Endodermal cell (in vitro differentiated cells): ENCODE data around the gene C16orf87. TPM values are rescaled to one million over a fixed set of nuclear protein-coding genes. Genes with fewer than 3 reads are reported as not detected.
"Not testable (repeated sequence)": the region's sequence is repeated elsewhere in the genome, so short reads cannot be mapped to it uniquely, and the experiment has no call there.

ENCODE experiments used
- DNase-seq: peaks from one replicate; pipeline ENCODE4 v3.0.0-alpha.2; 2017
- H3K27ac ChIP-seq: 2 replicates; pipeline ENCODE4 v1.5.1; 2013; ENCODE audit warnings: mild to moderate bottlenecking, low read depth, low read length, moderate library complexity
- H3K27me3 ChIP-seq: 2 replicates; pipeline ENCODE4 v1.6.1; 2013; ENCODE audit warnings: mild to moderate bottlenecking, low read length, moderate library complexity; ENCODE audit not compliant: insufficient read depth, control insufficient read depth, poor library complexity, severe bottlenecking
- H3K36me3 ChIP-seq: 2 replicates; pipeline ENCODE4 v1.7.0; 2013; ENCODE audit warnings: mild to moderate bottlenecking, low read length, moderate library complexity; ENCODE audit not compliant: control insufficient read depth, insufficient read depth
- H3K4me1 ChIP-seq: one replicate; pipeline ENCODE4 v1.7.0; 2013; ENCODE audit warnings: low read length; ENCODE audit not compliant: control insufficient read depth, insufficient read depth
- H3K4me3 ChIP-seq: 2 replicates; pipeline ENCODE4 v1.5.1; 2013; ENCODE audit warnings: mild to moderate bottlenecking, low read length, moderate library complexity
- H3K9ac ChIP-seq: 2 replicates; pipeline ENCODE4 v1.6.1; 2013; ENCODE audit warnings: mild to moderate bottlenecking, low read length, moderate library complexity; ENCODE audit not compliant: poor library complexity, severe bottlenecking; ENCODE audit errors: extremely low read depth
- H3K9me3 ChIP-seq: 2 replicates; pipeline ENCODE4 v1.6.1; 2013; ENCODE audit warnings: mild to moderate bottlenecking, low read length, moderate library complexity; ENCODE audit not compliant: control insufficient read depth
- H3K27ac Mint-ChIP-seq: 2 replicates; pipeline ENCODE4 v1.8.0; 2020; ENCODE audit warnings: mixed read lengths
- H3K27me3 Mint-ChIP-seq: 2 replicates; pipeline ENCODE4 v1.8.0; 2021; ENCODE audit warnings: mild to moderate bottlenecking, mixed read lengths; ENCODE audit not compliant: insufficient read depth
- H3K36me3 Mint-ChIP-seq: 2 replicates; pipeline ENCODE4 v1.8.0; 2020; ENCODE audit warnings: low read depth, mixed read lengths
- H3K4me1 Mint-ChIP-seq: 2 replicates; pipeline ENCODE4 v1.8.0; 2020; ENCODE audit warnings: mixed read lengths
- H3K4me3 Mint-ChIP-seq: 2 replicates; pipeline ENCODE4 v1.8.0; 2020; ENCODE audit warnings: mild to moderate bottlenecking, moderate library complexity, mixed read lengths
- H3K9me3 Mint-ChIP-seq: 2 replicates; pipeline ENCODE4 v1.8.0; 2020; ENCODE audit warnings: mild to moderate bottlenecking, mixed read lengths
- CTCF ChIP-seq: fragments of 200-600 bp; sonication (generic); conservative IDR thresholded peaks from 2 replicates; pipeline ENCODE4 v1.5.0; 2021; ENCODE audit warnings: antibody characterized with exemption, mild to moderate bottlenecking
- WGBS, 2 experiments: methylation state at CpG; one replicate each; pipeline versions ENCODE4 v1.1.5 to v1.1.7; 2013; ENCODE audit warnings: missing lambda C conversion rate in 2 of 2, mixed read lengths in 1 of 2; ENCODE audit not compliant: insufficient coverage in 1 of 2, insufficient read length in 1 of 2; 5-methylcytosine and 5-hydroxymethylcytosine counted together
- total RNA-seq, 2 donors: library from RNA; stranded (reverse); fragmentation: NEBNext Ultra II Directional in 1 of 2; extraction: Animal tissue kit (Norgen Biotek cat#: 25700) in 1 of 2; gene quantifications; 2 replicates in 1 of 2; 3 replicates in 1 of 2; pipeline ENCODE4 v1.2.1, GENCODE V29; 2021

Gene C16orf87
- total RNA-seq, 2 donors from 2014 or later: 20.6 to 22.7 TPM

GRCh38 chr16:46787909-46788308 lies 43.1 kb downstream of the C16orf87 start:
- H3K36me3 Mint-ChIP-seq: peaks cover 3% of the 10 kb centered on the region
- no CpG with 5 or more reads among the region's 1 CpG for WGBS, 2 experiments
- no peak overlapping the region for H3K4me3 Mint-ChIP-seq
- peaks cover 31% of the 10 kb centered on the region for H3K9me3 Mint-ChIP-seq
- Histone ChIP-seq H3K27me3 (no peaks in the 10 kb centered on the region), H3K36me3 (no peaks in the 10 kb centered on the region), H3K9ac (no peak overlapping the region), H3K9me3 (peaks cover 17% of the 10 kb centered on the region), H3K4me1 (peaks cover 7% of the 10 kb centered on the region), H3K4me3 (no peak overlapping the region), H3K27ac (no peak overlapping the region)
- H3K27ac Mint-ChIP-seq: no peak overlapping the region
- peaks cover 21% of the 10 kb centered on the region for H3K4me1 Mint-ChIP-seq
- TF ChIP-seq CTCF: no peak
- no peaks in the 10 kb centered on the region for H3K27me3 Mint-ChIP-seq
- no peak for DNase-seq

- Histone ChIP-seq H3K9me3 (peaks cover 17% of the 10 kb centered on the region), H3K36me3 (no peaks in the 10 kb centered on the region), H3K27me3 (no peaks in the 10 kb centered on the region), H3K9ac (no peak overlapping the region), H3K27ac (no peak overlapping the region), H3K4me1 (peaks cover 7% of the 10 kb centered on the region), H3K4me3 (peak overlapping the region; percentile 57)
- no peak for TF ChIP-seq CTCF
- peak overlapping the region; percentile 94 for H3K27ac Mint-ChIP-seq
- no peak overlapping the region for H3K4me3 Mint-ChIP-seq
- H3K27me3 Mint-ChIP-seq: no peaks in the 10 kb centered on the region
- H3K4me1 Mint-ChIP-seq: peaks cover 16% of the 10 kb centered on the region
- peaks cover 3% of the 10 kb centered on the region for H3K36me3 Mint-ChIP-seq
- WGBS, 2 experiments: 78 to 81% methylated on average over 3 of the region's 3 CpGs
- DNase-seq: peak; percentile 56
- H3K9me3 Mint-ChIP-seq: peaks cover 25% of the 10 kb centered on the region
Observed at GRCh38 chr16:46785076-46785845, 45.7 kb downstream of the C16orf87 start.

- H3K9ac ChIP-seq, H3K4me3 ChIP-seq, H3K4me3 Mint-ChIP-seq, H3K36me3 Mint-ChIP-seq, DNase-seq, H3K27me3 Mint-ChIP-seq, H3K36me3 ChIP-seq, H3K4me1 ChIP-seq, H3K27ac ChIP-seq, H3K27me3 ChIP-seq: not testable (repeated sequence)
- Mint-ChIP-seq H3K27ac (peak overlapping the region; percentile 94), H3K9me3 (peaks cover 23% of the 10 kb centered on the region), H3K4me1 (peaks cover 13% of the 10 kb centered on the region)
- H3K9me3 ChIP-seq: peaks cover 16% of the 10 kb centered on the region
- 94% methylated on average over 2 of the region's 2 CpGs; no CpG with 5 or more reads in 1 of the 2 experiments for WGBS, 2 experiments
Observed at GRCh38 chr16:46784569-46784968, 46.4 kb downstream of the C16orf87 start.
